Activated CD8-positive, alpha-beta memory T cell treated with anti-CD3 and anti-CD28 coated beads, Interleukin-2, amount 50 U/mL, for 48 hours (primary cell): ENCODE data around the gene AHCYL2.
"Not testable (repeated sequence)": the region's sequence is repeated elsewhere in the genome, so short reads cannot be mapped to it uniquely, and the experiment has no call there.

Experiments
- DNase-seq: peaks from one replicate; pipeline ENCODE4 v3.0.0-alpha.2; 2020

The AHCYL2 gene

GRCh38 chr7:129245533-129245932 is 20.7 kb downstream of the AHCYL2 start:
- DNase-seq: no peak

GRCh38 chr7:129247087-129247486 is 22.3 kb downstream of the AHCYL2 start:
- DNase-seq: no peak

- no peak for DNase-seq
Observed at GRCh38 chr7:129252128-129252527, 27.3 kb downstream of the AHCYL2 start.

GRCh38 chr7:129252603-129253002 is 27.8 kb downstream of the AHCYL2 start:
- not testable (repeated sequence) for DNase-seq

- no peak for DNase-seq
Observed at GRCh38 chr7:129255800-129256199, 31.0 kb downstream of the AHCYL2 start.

- DNase-seq: no peak
Observed at GRCh38 chr7:129256221-129256620, 31.4 kb downstream of the AHCYL2 start.

- DNase-seq: no peak
Observed at GRCh38 chr7:129257168-129257567, 32.3 kb downstream of the AHCYL2 start.

- no peak for DNase-seq
Observed at GRCh38 chr7:129258649-129259389, 34.0 kb downstream of the AHCYL2 start.

- no peak for DNase-seq
Observed at GRCh38 chr7:129262324-129262723, 37.5 kb downstream of the AHCYL2 start.

GRCh38 chr7:129263168-129263567 is 38.3 kb downstream of the AHCYL2 start:
- DNase-seq: no peak

- DNase-seq: no peak
Observed at GRCh38 chr7:129264534-129264933, 39.7 kb downstream of the AHCYL2 start.

GRCh38 chr7:129265328-129265727 is 40.5 kb downstream of the AHCYL2 start:
- DNase-seq: no peak

- no peak for DNase-seq
Observed at GRCh38 chr7:129266181-129266580, 41.4 kb downstream of the AHCYL2 start.

- DNase-seq: no peak
Observed at GRCh38 chr7:129270077-129270476, 45.2 kb downstream of the AHCYL2 start.

GRCh38 chr7:129271500-129272355 is 46.9 kb downstream of the AHCYL2 start:
- DNase-seq: no peak

- no peak for DNase-seq
Observed at GRCh38 chr7:129273936-129274335, 49.1 kb downstream of the AHCYL2 start.

- no peak for DNase-seq
Observed at GRCh38 chr7:129277629-129278028, 52.8 kb downstream of the AHCYL2 start.

GRCh38 chr7:129278688-129279087 is 53.9 kb downstream of the AHCYL2 start:
- no peak for DNase-seq

- no peak for DNase-seq
Observed at GRCh38 chr7:129279757-129280156, 54.9 kb downstream of the AHCYL2 start.

- DNase-seq: no peak
Observed at GRCh38 chr7:129281163-129281562, 56.3 kb downstream of the AHCYL2 start.

GRCh38 chr7:129282865-129283264 is 58.0 kb downstream of the AHCYL2 start:
- no peak for DNase-seq

- no peak for DNase-seq
Observed at GRCh38 chr7:129283936-129284335, 59.1 kb downstream of the AHCYL2 start.

- DNase-seq: no peak
Observed at GRCh38 chr7:129285111-129285510, 60.3 kb downstream of the AHCYL2 start.

- no peak for DNase-seq
Observed at GRCh38 chr7:129292861-129293260, 68.0 kb downstream of the AHCYL2 start.
